NCI-H524 (cell line): ENCODE results near the gene ZNF827.

Source experiments
- DNase-seq, 2 experiments: peaks; one replicate each; lab custom pipeline; 2025; lab: John Stamatoyannopoulos, UW

Gene ZNF827

GRCh38 chr4:145824463-145824862, 114.2 kb downstream of the ZNF827 start:
- peak; percentile 34 to 59 for DNase-seq

GRCh38 chr4:145823743-145824142, 114.9 kb downstream of the ZNF827 start:
- peak; percentile 60 to 81 for DNase-seq

DNA sequence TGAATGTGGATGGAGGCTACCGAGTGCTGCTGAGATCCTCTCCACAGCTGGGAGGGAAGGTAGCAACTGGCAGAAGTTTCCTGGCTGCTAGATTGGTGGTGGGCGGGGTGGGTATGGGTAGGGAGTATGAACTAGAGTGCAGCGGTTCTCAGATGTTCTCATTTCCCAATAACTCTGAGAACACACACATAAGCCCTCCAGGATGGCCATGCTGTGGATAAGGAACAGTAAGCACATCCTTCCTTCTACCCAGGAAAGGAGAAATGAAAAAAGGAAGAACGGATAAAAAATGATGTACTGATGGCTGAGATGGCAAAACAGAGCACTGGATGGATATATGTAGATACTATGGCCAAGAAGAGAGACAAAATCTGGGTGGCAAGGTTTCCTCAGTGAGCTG, 116.0 kb downstream of the ZNF827 start:
- no peak for DNase-seq

DNA sequence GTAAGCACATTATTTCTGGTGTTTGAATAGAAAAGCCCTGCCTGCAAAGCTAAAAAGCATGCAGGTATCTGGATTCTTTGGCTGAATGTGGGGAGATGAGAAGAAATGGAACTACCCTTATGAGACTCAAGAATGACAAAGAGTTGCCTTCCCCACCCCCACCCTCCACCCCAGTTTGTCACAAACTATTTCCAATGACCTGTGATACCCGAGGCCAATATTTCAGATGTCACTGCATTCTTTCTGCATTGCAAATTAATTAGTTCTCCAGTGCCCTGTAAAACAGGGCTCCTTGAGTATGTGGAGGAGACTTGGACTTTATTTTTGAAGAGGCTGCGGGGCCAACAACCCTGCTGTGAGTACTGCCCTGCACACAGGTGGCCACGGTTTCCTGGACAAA, 116.4 kb downstream of the ZNF827 start:
- DNase-seq = no peak

GRCh38 chr4:145821766-145822165, 116.9 kb downstream of the ZNF827 start:
- no peak for DNase-seq

DNA sequence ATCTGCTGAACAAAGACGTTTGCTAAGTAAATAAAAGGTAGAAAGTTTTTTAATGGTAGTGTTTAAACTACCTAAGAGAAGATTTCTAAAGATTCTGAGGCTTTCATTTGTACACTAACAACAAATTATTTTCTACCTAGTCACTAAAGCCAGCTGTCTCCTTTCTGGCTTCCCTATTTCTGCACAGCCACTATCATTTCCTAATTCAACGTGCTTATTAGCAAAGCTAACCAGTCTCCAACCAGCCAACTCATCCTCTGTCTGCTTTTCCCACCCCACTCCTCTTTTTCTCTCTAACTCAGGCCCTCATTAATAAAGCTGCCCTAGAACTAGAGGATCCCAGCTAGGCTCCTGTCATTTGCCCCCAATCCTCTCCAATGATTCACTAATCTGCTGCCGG, 118.2 kb downstream of the ZNF827 start:
- DNase-seq = no peak

- peak; percentile 48 to 79 for DNase-seq
Measured at GRCh38 chr4:145819853-145820181, 118.8 kb downstream of the ZNF827 start.

DNA sequence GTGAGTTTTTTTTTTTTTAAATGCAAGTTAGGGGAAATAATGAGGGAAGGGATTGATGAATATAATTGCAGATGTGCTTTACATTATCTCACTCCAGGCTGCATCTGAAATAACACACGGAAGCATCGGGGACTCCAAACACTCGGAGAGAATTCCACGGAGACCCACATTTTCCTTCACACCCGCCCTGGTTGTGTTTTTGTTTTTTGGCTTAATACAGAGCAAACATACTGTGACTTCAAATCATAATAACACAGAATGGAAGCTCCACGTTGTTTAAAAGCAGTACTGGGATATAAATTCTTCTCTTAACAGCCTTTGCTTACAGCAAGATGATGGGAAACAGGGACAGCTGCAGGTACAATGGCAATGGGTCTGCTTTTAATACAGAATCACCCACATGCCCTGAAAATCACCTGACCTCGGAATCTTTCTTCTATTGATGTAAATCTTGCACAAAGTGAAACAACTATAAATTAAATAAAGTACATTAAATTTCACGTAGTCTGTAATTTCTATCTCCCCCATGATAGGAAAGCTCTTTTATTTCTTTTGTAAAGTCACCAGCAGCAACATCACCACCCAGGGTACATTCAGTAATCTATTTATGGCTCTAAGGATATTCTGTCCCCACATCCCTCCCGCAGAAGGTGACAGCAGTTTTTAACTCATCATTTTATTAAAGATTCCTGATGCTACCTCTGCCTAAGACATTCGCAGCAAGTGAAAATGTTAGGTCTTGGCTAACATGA, 119.3 kb downstream of the ZNF827 start:
- DNase-seq = no peak

DNA sequence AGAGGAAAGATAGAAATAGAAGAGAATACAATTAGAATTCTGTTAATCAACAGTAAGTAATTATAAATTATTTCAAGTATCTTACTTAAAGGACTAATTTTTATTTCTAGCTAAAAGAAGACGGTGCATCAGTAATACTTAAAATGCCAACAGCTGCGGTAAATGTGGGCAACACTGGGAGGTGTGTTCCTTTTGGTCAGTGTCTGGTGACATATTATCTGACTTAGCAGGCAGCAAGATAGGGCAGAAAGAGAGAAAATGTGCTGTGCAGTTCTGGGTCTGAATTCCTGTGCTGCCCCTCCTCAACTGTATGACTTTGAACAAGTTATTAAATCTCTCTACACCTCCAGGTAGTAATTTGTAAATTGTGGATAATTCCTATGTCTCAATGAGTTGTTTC, 120.6 kb downstream of the ZNF827 start:
- no peak for DNase-seq

GRCh38 chr4:145816091-145816490, 122.5 kb downstream of the ZNF827 start:
- DNase-seq = no peak

GRCh38 chr4:145815626-145816025, 123.0 kb downstream of the ZNF827 start:
- DNase-seq = no peak

GRCh38 chr4:145815027-145815612, 123.5 kb downstream of the ZNF827 start:
- DNase-seq = no peak

DNA sequence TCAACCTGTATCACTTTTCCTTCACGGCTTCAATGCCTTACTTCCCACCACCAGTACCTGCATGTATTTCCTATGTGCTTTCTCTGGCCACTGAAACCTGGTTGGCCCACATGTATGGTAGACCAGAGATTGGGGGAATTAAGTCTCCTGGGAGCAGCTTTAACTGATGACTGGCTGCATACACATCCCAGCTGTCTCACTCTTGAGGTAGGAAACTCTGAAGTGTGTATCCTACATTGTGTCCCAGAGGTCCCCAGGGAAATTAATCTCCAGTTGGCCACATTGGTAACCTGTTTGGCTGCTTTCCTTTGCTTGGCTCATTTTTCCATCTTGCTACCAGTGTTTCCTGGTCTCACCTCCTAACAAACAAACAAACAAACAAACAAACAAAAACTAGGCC, 124.4 kb downstream of the ZNF827 start:
- peak; percentile 33 to 78 for DNase-seq

DNA sequence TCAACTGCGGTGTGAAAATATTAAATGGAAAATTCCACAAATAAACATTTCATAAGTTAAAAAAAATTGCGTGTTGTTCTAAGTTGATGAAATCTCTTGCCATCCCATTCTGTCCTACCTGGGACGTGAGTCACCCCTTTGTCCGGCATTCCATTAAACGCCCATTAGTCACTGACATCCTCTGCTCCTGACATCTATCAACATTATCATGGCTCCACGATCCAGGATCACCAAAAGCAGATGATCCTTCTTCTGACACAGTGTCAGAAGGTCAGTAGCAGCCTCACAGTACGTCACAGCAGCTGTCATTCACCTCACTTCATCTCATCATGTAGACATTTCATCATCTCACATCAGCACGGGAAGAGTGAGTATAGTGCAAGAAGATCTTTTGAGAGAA, 125.7 kb downstream of the ZNF827 start:
- DNase-seq = no peak

- no peak for DNase-seq
Measured at GRCh38 chr4:145808848-145809512, 129.6 kb downstream of the ZNF827 start.

DNA sequence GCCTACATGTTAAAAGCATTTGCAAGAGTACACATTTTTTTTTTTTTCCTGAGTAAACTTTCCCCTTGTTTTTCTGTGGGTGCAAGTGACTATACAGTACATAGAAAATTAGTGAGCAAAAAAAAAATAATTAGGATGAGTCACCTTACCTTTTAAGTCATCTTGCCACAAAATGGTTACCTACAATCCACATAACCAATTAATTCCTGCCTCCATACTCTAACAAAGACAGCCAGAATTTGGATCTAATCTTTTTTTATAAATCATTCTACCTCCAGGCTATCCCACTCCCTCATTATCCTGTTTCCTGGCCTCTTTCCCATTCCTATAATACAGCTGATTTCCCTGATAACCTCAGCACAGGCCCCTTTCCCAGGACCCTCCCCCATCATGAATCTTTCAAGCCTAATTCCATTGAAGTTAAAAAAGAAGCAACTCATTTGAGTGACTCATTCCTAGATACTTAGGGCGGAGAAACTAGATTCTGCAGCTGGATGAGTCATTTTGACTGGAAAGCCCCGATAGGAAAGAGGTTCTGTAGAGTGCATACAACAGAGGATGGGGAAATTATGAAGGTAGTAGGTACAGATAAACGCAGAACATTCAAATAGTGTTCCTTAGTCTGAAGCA, 130.5 kb downstream of the ZNF827 start:
- DNase-seq = no peak

- no peak for DNase-seq
Measured at GRCh38 chr4:145805490-145805889, 133.1 kb downstream of the ZNF827 start.

DNA sequence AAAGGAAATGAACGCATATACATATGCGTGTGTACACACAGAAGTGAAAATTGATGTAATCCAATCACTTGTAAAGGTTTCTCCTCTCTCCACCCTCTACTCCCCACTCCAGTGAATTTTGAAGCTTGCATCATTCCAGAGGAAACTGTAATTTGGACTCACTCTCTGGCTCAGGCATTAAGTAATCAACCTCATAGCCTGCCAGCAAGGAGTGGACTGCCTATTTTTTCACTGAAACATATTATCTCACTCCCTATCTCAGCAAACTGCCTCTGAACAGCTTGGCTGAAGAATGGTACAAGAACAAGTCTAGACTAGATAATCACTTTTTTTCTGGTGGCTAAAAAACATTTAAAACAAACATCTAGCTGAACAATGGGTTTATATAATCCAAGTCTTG, 134.5 kb downstream of the ZNF827 start:
- no peak for DNase-seq

DNA sequence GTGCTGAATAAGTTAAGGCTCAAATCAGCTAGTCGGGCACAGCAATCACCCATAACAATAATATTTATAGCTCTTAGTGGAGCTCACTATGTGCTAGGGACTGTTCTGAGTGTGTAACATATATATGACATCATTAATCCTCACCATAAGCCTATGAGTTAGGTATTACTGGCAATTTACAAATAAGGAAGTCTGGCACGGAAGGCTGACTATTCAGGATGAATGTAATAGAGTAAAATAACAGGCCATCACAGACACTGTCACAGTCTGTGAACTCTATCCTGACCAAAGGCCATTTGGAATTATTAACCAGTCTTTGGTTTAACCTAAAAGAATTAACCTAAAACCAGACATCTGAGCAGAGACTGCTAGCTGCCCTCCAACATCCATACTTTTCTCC, 139.4 kb downstream of the ZNF827 start:
- no peak for DNase-seq

GRCh38 chr4:145797278-145797677, 141.3 kb downstream of the ZNF827 start:
- DNase-seq = peak; percentile 3 to 57

DNA sequence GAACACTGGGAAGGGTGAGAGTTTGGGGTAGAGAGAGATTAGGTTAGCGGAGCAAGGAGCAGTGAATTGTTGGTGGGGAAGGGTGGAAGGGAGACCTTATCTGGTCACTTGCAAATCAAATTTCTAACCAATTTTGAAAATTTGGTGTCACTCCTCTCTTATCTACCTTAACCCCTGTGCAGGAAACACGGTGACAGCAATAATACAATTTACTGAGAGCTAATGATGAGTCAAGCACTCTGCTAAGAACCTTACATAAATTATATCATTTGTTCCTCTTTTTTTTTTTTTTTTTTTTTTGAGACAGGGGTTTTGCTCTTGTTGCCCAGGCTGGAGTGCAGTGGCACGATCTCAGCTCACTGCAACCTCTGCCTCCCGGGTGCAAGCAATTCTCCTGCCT, 142.3 kb downstream of the ZNF827 start:
- DNase-seq = no peak

- no peak for DNase-seq
Measured at GRCh38 chr4:145795521-145795920, 143.1 kb downstream of the ZNF827 start.

- DNase-seq = no peak
Measured at GRCh38 chr4:145792429-145792828, 146.2 kb downstream of the ZNF827 start.
